MM.1S (cell line): ENCODE measurements around the gene MAP2.

ENCODE experiments used
- DNase-seq: peaks from one replicate; pipeline ENCODE4 v3.0.0-alpha.2; 2015
- H2AFZ ChIP-seq: fragments of 300-600 bp; sonication (generic); 2 replicates; pipeline ENCODE4 v1.6.0; 2016; ENCODE audit warnings: antibody characterized with exemption, low read length
- H3F3A ChIP-seq: fragments of 300-600 bp; sonication (generic); 2 replicates; pipeline ENCODE4 v1.6.1; 2016; ENCODE audit warnings: mild to moderate bottlenecking, antibody characterized with exemption, low read length, moderate library complexity, mixed read lengths; ENCODE audit not compliant: insufficient read depth
- H3K27ac ChIP-seq: fragments of 300-600 bp; sonication (generic); 2 replicates; pipeline ENCODE4 v1.5.1; 2016; ENCODE audit warnings: mild to moderate bottlenecking, low read length
- H3K27me3 ChIP-seq: fragments of 300-600 bp; sonication (generic); replicated peaks from 2 replicates; pipeline ENCODE4 v1.6.0; 2016; ENCODE audit warnings: low read length; ENCODE audit not compliant: insufficient read depth
- H3K36me3 ChIP-seq: fragments of 300-600 bp; sonication (generic); replicated peaks from 2 replicates; pipeline ENCODE4 v1.6.1; 2016; ENCODE audit warnings: mild to moderate bottlenecking, low read length, mixed read lengths; ENCODE audit not compliant: insufficient read depth
- H3K4me1 ChIP-seq: fragments of 300-600 bp; sonication (generic); 2 replicates; pipeline ENCODE4 v1.6.1; 2016; ENCODE audit warnings: low read length, mixed read lengths
- H3K4me2 ChIP-seq: fragments of 300-600 bp; sonication (generic); 2 replicates; pipeline ENCODE4 v1.6.0; 2016; ENCODE audit warnings: low read depth, low read length
- H3K4me3 ChIP-seq: fragments of 300-600 bp; sonication (generic); 2 replicates; pipeline ENCODE4 v1.5.1; 2016; ENCODE audit warnings: low read length, mixed read lengths
- H3K79me2 ChIP-seq: fragments of 300-600 bp; sonication (generic); 2 replicates; pipeline ENCODE4 v1.6.1; 2016; ENCODE audit warnings: mixed run types, low read length, mixed read lengths
- H3K9ac ChIP-seq: fragments of 300-600 bp; sonication (generic); 2 replicates; pipeline ENCODE4 v1.6.1; 2016; ENCODE audit warnings: low read length, mixed read lengths
- H3K9me2 ChIP-seq: fragments of 300-600 bp; sonication (generic); replicated peaks from 2 replicates; pipeline ENCODE4 v1.6.1; 2016; ENCODE audit warnings: mild to moderate bottlenecking, low read length, mixed read lengths; ENCODE audit not compliant: insufficient read depth
- H3K9me3 ChIP-seq: fragments of 300-600 bp; sonication (generic); replicated peaks from 2 replicates; pipeline ENCODE4 v1.6.1; 2016; ENCODE audit warnings: mild to moderate bottlenecking, low read length, mixed read lengths; ENCODE audit not compliant: insufficient read depth
- H4K20me1 ChIP-seq: fragments of 300-600 bp; sonication (generic); 2 replicates; pipeline ENCODE4 v1.6.1; 2016; ENCODE audit warnings: mild to moderate bottlenecking, low read length, moderate library complexity, mixed read lengths; ENCODE audit not compliant: insufficient read depth
- CTCF ChIP-seq: fragments of 300-600 bp; sonication (generic); IDR thresholded peaks from 2 replicates; pipeline ENCODE4 v1.5.1; 2016; ENCODE audit warnings: antibody characterized with exemption, low read length, mixed read lengths
- EZH2 ChIP-seq: fragments of 300-600 bp; sonication (generic); optimal IDR thresholded peaks from 2 replicates; pipeline ENCODE3; 2017; ENCODE audit warnings: low read depth, mild to moderate bottlenecking, antibody characterized with exemption, low read length, mixed read lengths
- EZH2phosphoT487 ChIP-seq: fragments of 300-600 bp; sonication (generic); IDR thresholded peaks from 2 replicates; pipeline ENCODE4 v1.6.1; 2018; ENCODE audit warnings: antibody characterized with exemption, low read length

Gene MAP2

GRCh38 chr2:209431701-209432100, 7.9 kb downstream of the MAP2 start:
- Histone ChIP-seq H3K27ac (no peak overlapping the region), H3K36me3 (no peaks in the 10 kb centered on the region), H3K4me3 (no peak overlapping the region), H3K4me1 (peaks cover 2% of the 10 kb centered on the region), H3K9ac (no peak overlapping the region), H3K9me2 (no peaks in the 10 kb centered on the region), H4K20me1 (no peaks in the 10 kb centered on the region), H3K9me3 (no peaks in the 10 kb centered on the region), H3K4me2 (no peak overlapping the region), H3K27me3 (no peaks in the 10 kb centered on the region), H3K79me2 (no peaks in the 10 kb centered on the region), H3F3A (no peaks in the 10 kb centered on the region), H2AFZ (no peak overlapping the region)
- no peak for TF ChIP-seq CTCF
- TF ChIP-seq EZH2phosphoT487, result no peak
- DNase-seq, result no peak

GRCh38 chr2:209441541-209441940, 17.7 kb downstream of the MAP2 start:
- Histone ChIP-seq H3K4me1 (no peaks in the 10 kb centered on the region), H3K27ac (no peak overlapping the region), H3K9ac (no peak overlapping the region)

GRCh38 chr2:209442939-209443338, 19.1 kb downstream of the MAP2 start:
- Histone ChIP-seq H3K9ac (no peak overlapping the region), H3K4me1 (no peaks in the 10 kb centered on the region), H3K9me2 (no peaks in the 10 kb centered on the region), H2AFZ (no peak overlapping the region), H3K4me2 (no peak overlapping the region), H3K36me3 (no peaks in the 10 kb centered on the region), H3K79me2 (no peaks in the 10 kb centered on the region), H3F3A (no peaks in the 10 kb centered on the region), H3K27me3 (no peaks in the 10 kb centered on the region), H3K9me3 (no peaks in the 10 kb centered on the region), H3K27ac (no peak overlapping the region), H4K20me1 (no peaks in the 10 kb centered on the region), H3K4me3 (no peak overlapping the region)
- DNase-seq, result no peak
- no peak for TF ChIP-seq CTCF
- no peak for TF ChIP-seq EZH2
- no peak for TF ChIP-seq EZH2phosphoT487

More at GRCh38 chr2:209441541-209441940, 17.7 kb downstream of the MAP2 start:
- no peaks in the 10 kb centered on the region for H3K27me3 ChIP-seq
- no peak for TF ChIP-seq CTCF
- no peak for TF ChIP-seq EZH2phosphoT487
- no peaks in the 10 kb centered on the region for H3K79me2 ChIP-seq
- H4K20me1 ChIP-seq, result no peaks in the 10 kb centered on the region
- H3F3A ChIP-seq, result no peaks in the 10 kb centered on the region
- no peak for DNase-seq
- no peak overlapping the region for H3K4me3 ChIP-seq
- H3K36me3 ChIP-seq, result no peaks in the 10 kb centered on the region
- H3K9me2 ChIP-seq, result no peaks in the 10 kb centered on the region
- no peak overlapping the region for H3K4me2 ChIP-seq
- H2AFZ ChIP-seq, result no peak overlapping the region
- H3K9me3 ChIP-seq, result no peaks in the 10 kb centered on the region

GRCh38 chr2:209445485-209445884, 21.6 kb downstream of the MAP2 start:
- H3K9ac ChIP-seq, result no peak overlapping the region
- no peak overlapping the region for H3K27ac ChIP-seq
- TF ChIP-seq CTCF (no peak), EZH2 (no peak)
- H3K4me3 ChIP-seq, result no peak overlapping the region
- H2AFZ ChIP-seq, result no peak overlapping the region
- no peaks in the 10 kb centered on the region for H3K36me3 ChIP-seq
- DNase-seq, result no peak
- no peaks in the 10 kb centered on the region for H4K20me1 ChIP-seq
- H3K27me3 ChIP-seq, result no peaks in the 10 kb centered on the region
- H3K4me1 ChIP-seq, result no peaks in the 10 kb centered on the region
- no peak overlapping the region for H3K4me2 ChIP-seq
- H3K9me3 ChIP-seq, result no peaks in the 10 kb centered on the region
- H3F3A ChIP-seq, result no peaks in the 10 kb centered on the region
- no peaks in the 10 kb centered on the region for H3K9me2 ChIP-seq
- H3K79me2 ChIP-seq, result no peaks in the 10 kb centered on the region
